ENCODE results near the gene METTL2A.
A peak's percentile ranks its signal among the peaks of the same experiment; 100 is the strongest.
"Not testable (repeated sequence)": the region's sequence is repeated elsewhere in the genome, so short reads cannot be mapped to it uniquely, and the experiment has no call there.

Gene METTL2A

DNA sequence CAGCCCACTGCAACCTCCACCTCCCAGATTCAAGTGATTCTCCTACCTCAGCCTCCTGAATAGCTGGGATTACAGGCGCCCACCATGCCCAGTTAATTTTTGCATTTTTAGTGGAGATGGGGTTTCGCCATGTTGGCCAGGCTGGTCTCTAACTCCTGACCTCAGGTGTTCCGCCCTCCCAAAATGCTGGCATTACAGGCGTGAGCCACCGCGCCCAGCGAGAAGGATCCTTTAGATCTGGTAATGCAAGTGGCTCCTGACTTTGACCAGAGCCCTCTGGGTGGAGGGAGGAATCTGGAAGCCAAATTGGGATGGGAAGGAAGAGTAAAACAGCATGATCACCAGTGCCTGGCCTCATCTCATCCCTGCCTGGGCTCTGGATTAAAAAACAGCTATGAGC is 41.6 kb downstream of the METTL2A start:
- H3K79me2 ChIP-seq (ENCODE audit: control insufficient read depth, insufficient read depth, low read length, poor library complexity); H3K4me1 ChIP-seq (ENCODE audit: control insufficient read depth in 1 of 2, insufficient read depth in 2 of 2, low read length in 2 of 2); H3K27ac ChIP-seq (ENCODE audit: low read depth, low read length); H2AK5ac ChIP-seq (ENCODE audit: low read length); H3K36me3 ChIP-seq (ENCODE audit: control insufficient read depth in 1 of 2, insufficient read depth in 2 of 2, low read length in 2 of 2); H2AFZ ChIP-seq (ENCODE audit: insufficient read depth, low read length, poor library complexity); H3K14ac ChIP-seq (ENCODE audit: low read length); DNase-seq; H4K12ac ChIP-seq (ENCODE audit: low read depth, low read length); H4K91ac ChIP-seq (ENCODE audit: low read depth, low read length); H3K4me2 ChIP-seq (ENCODE audit: low read length); H2BK5ac ChIP-seq (ENCODE audit: low read depth, low read length, poor library complexity); H2BK120ac ChIP-seq (ENCODE audit: insufficient read depth, low read length, poor library complexity); H2BK12ac ChIP-seq (ENCODE audit: low read length); H3K79me1 ChIP-seq (ENCODE audit: low read length); H3K27me3 ChIP-seq (ENCODE audit: insufficient read depth, low read length); H3K4me3 ChIP-seq (ENCODE audit: low read depth, low read length); H3K9ac ChIP-seq (ENCODE audit: low read length); H4K8ac ChIP-seq (ENCODE audit: low read depth, low read length); H3K18ac ChIP-seq (ENCODE audit: low read length); H3K4ac ChIP-seq (ENCODE audit: low read depth, low read length); H3K23ac ChIP-seq (ENCODE audit: low read length); H3K9me3 ChIP-seq (ENCODE audit: insufficient read depth, low read depth, low read length): not testable (repeated sequence)
- WGBS (ENCODE audit: extremely low coverage, insufficient coverage, insufficient read length), result no CpG with 5 or more reads among the region's 7 CpGs

DNA sequence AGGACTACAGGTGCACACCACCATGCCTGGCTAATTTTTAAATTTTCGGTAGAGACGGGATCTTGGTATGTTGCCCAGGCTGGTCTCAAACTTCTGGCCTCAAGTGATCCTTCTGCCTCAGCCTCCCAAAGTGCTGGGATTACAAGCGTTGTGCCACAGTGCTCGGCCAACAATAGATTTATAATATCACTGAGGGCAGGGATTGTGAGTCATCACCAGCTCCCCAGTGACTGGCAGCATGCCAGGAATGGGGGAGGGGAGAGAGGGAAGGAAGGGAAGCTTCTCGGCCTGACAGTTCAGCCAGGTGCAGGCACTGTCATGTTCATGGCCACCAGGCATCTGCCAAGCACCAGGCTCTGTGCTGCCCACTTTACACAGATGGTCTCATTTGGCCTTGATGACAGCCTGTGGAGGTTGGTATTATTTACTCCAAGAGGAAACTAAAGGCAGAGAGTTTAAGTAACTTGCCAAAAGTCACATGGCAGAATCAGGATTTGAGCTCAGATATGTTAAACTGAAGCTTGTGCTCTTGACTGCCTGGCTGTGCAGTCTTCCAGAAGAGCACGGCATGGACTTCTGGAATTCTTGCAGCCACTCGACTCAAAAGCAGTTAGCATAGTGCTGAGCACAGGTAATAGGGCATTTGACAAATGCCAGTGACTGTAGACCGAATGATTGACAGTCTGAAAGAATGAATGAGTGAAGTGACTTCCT is 47.1 kb downstream of the METTL2A start:
- H4K91ac ChIP-seq (ENCODE audit: low read depth, low read length); H3K18ac ChIP-seq (ENCODE audit: low read length): not testable (repeated sequence)

DNA sequence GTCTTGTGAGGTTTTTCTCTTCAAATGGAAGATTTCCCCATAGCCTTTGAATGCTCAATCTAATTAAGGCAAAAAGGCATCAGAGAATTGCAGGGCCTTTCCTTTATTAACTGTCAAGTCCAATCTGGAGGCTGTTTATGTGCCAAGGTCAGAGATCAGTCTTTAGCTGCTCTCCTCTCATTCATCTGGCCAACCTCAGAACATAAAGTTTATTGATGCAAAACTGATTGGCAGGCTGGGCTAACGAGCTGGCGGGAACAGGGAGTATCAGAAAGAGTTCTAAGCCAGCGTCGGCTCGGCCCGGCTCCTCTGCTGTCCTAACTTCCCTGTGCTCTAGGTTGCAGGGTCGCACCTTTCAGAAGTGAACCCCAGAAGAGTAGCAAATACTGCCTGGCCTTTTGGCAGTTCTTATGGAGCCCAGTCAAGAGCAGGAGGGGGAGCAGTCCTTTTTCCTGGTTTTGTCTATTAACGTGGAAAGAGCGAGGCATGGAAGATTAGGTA is 47.7 kb downstream of the METTL2A start:
- no CpG with 5 or more reads among the region's 9 CpGs for WGBS (ENCODE audit: extremely low coverage, insufficient coverage, insufficient read length)
- not testable (repeated sequence) for H4K8ac ChIP-seq (ENCODE audit: low read depth, low read length); H3K27ac ChIP-seq (ENCODE audit: low read depth, low read length)

More for the DNA sequence above, 47.1 kb downstream of the METTL2A start:
- not testable (repeated sequence) for H2BK120ac ChIP-seq (ENCODE audit: insufficient read depth, low read length, poor library complexity); H4K8ac ChIP-seq (ENCODE audit: low read depth, low read length); H3K4me2 ChIP-seq (ENCODE audit: low read length); H2BK5ac ChIP-seq (ENCODE audit: low read depth, low read length, poor library complexity); H4K12ac ChIP-seq (ENCODE audit: low read depth, low read length); H3K23ac ChIP-seq (ENCODE audit: low read length); H2AK5ac ChIP-seq (ENCODE audit: low read length); H2AFZ ChIP-seq (ENCODE audit: insufficient read depth, low read length, poor library complexity); H3K4me3 ChIP-seq (ENCODE audit: low read depth, low read length); H3K79me2 ChIP-seq (ENCODE audit: control insufficient read depth, insufficient read depth, low read length, poor library complexity); H3K27me3 ChIP-seq (ENCODE audit: insufficient read depth, low read length); H3K36me3 ChIP-seq (ENCODE audit: control insufficient read depth in 1 of 2, insufficient read depth in 2 of 2, low read length in 2 of 2); H3K4me1 ChIP-seq (ENCODE audit: control insufficient read depth in 1 of 2, insufficient read depth in 2 of 2, low read length in 2 of 2); H3K79me1 ChIP-seq (ENCODE audit: low read length); H2BK12ac ChIP-seq (ENCODE audit: low read length); H3K9ac ChIP-seq (ENCODE audit: low read length); H3K9me3 ChIP-seq (ENCODE audit: insufficient read depth, low read depth, low read length); H3K4ac ChIP-seq (ENCODE audit: low read depth, low read length); H3K14ac ChIP-seq (ENCODE audit: low read length)
- peak in 1 of 2 donors; percentile 28 for DNase-seq
- peak overlapping the region; percentile 3 for H3K27ac ChIP-seq (ENCODE audit: low read depth, low read length)
- no CpG with 5 or more reads among the region's 8 CpGs for WGBS (ENCODE audit: extremely low coverage, insufficient coverage, insufficient read length)

DNA sequence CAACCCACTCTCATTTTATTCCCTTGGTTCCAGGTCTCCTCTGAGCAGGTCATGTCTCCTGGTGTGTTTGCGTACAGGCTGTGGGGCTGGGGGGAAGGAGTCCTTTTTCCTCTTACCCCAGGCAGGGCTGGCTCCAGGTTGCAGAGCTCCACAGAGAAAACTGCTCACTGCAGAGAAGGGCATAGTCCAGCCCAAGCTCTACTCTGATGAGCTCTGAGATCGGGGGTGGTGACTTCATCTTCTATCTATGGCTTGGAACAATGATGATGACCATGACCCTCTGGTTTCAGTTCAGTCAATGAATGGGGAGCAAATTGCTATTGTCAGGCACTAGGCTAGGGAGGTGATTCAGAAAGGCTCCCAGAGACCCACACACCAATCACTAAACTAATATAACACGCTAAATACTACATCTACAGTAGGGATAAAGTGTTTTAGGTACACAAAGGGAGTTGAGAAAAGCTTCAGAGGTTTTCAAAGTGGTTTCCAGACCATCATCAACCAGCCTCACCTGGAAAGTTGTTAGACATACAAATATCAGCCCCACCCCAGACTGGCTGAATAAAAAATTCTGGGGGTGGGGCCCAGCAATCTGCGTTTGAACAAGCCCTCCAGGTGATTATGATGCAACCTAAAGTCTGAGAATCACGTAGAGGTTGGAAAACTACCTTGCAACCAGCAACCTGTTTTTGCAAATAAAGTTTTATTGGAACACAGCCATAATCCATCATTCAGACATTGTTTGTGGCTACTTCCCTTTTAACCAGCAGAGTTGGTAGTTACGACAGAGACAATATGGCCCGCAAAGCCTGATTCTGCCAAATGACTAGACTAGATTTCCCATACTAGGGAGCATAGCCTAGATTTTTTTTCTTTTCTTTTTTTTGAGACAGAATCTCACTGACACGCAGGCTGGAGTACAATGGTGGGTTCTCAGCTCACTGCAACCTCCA is 49.6 kb downstream of the METTL2A start:
- not testable (repeated sequence) for H2AFZ ChIP-seq (ENCODE audit: insufficient read depth, low read length, poor library complexity); H3K18ac ChIP-seq (ENCODE audit: low read length); H3K9me3 ChIP-seq (ENCODE audit: insufficient read depth, low read depth, low read length); H2AK5ac ChIP-seq (ENCODE audit: low read length); H2BK12ac ChIP-seq (ENCODE audit: low read length); H4K8ac ChIP-seq (ENCODE audit: low read depth, low read length); H2BK5ac ChIP-seq (ENCODE audit: low read depth, low read length, poor library complexity); H3K14ac ChIP-seq (ENCODE audit: low read length); H3K4ac ChIP-seq (ENCODE audit: low read depth, low read length); H3K4me3 ChIP-seq (ENCODE audit: low read depth, low read length); H2BK120ac ChIP-seq (ENCODE audit: insufficient read depth, low read length, poor library complexity); H3K27me3 ChIP-seq (ENCODE audit: insufficient read depth, low read length); H3K27ac ChIP-seq (ENCODE audit: low read depth, low read length); H3K4me1 ChIP-seq (ENCODE audit: control insufficient read depth in 1 of 2, insufficient read depth in 2 of 2, low read length in 2 of 2); H3K4me2 ChIP-seq (ENCODE audit: low read length); H3K79me2 ChIP-seq (ENCODE audit: control insufficient read depth, insufficient read depth, low read length, poor library complexity); DNase-seq; H3K36me3 ChIP-seq (ENCODE audit: control insufficient read depth in 1 of 2, insufficient read depth in 2 of 2, low read length in 2 of 2); H4K12ac ChIP-seq (ENCODE audit: low read depth, low read length); H4K91ac ChIP-seq (ENCODE audit: low read depth, low read length); H3K79me1 ChIP-seq (ENCODE audit: low read length); H3K23ac ChIP-seq (ENCODE audit: low read length)
- H3K9ac ChIP-seq (ENCODE audit: low read length), result peak overlapping the region; percentile 33
- no CpG with 5 or more reads among the region's 8 CpGs for WGBS (ENCODE audit: extremely low coverage, insufficient coverage, insufficient read length)

More for the DNA sequence above, 47.7 kb downstream of the METTL2A start:
- not testable (repeated sequence) for H2BK5ac ChIP-seq (ENCODE audit: low read depth, low read length, poor library complexity); H3K79me2 ChIP-seq (ENCODE audit: control insufficient read depth, insufficient read depth, low read length, poor library complexity); H3K4me1 ChIP-seq (ENCODE audit: control insufficient read depth in 1 of 2, insufficient read depth in 2 of 2, low read length in 2 of 2); H3K14ac ChIP-seq (ENCODE audit: low read length); H3K4me2 ChIP-seq (ENCODE audit: low read length); H4K91ac ChIP-seq (ENCODE audit: low read depth, low read length); H3K79me1 ChIP-seq (ENCODE audit: low read length); H3K23ac ChIP-seq (ENCODE audit: low read length); H2AK5ac ChIP-seq (ENCODE audit: low read length); H3K4ac ChIP-seq (ENCODE audit: low read depth, low read length); H4K12ac ChIP-seq (ENCODE audit: low read depth, low read length); H2AFZ ChIP-seq (ENCODE audit: insufficient read depth, low read length, poor library complexity); H3K9ac ChIP-seq (ENCODE audit: low read length); H2BK120ac ChIP-seq (ENCODE audit: insufficient read depth, low read length, poor library complexity); H2BK12ac ChIP-seq (ENCODE audit: low read length); H3K9me3 ChIP-seq (ENCODE audit: insufficient read depth, low read depth, low read length); H3K36me3 ChIP-seq (ENCODE audit: control insufficient read depth in 1 of 2, insufficient read depth in 2 of 2, low read length in 2 of 2); H3K27me3 ChIP-seq (ENCODE audit: insufficient read depth, low read length); H3K4me3 ChIP-seq (ENCODE audit: low read depth, low read length); DNase-seq; H3K18ac ChIP-seq (ENCODE audit: low read length)
